GM19240 (cell line): ENCODE data around the gene PIR.

ENCODE experiments used
- DNase-seq: peaks from one replicate; pipeline ENCODE4 v3.0.0; 2011; ENCODE audit warnings: low spot score; ENCODE audit not compliant: insufficient read length

PIR gene

DNA sequence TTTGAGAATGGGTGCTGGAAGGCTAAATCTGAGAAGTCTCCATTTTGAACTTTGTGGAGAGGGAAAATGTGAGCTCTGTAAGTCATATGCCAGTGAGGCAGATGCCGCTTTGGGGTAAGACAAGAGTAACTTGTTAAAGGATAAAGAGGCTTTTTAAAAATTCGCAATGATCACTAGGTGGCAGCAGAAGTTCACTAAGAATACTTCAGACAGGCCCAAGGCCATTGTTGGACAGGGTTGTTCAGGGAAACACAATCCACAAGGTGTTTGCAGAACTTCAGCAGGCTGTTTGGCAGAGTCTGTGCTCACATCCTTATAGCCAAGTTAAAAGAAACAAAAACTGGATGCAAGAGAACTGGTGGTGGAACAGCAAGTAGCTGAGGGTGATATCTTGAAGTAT is 144.1 kb downstream of the PIR start:
- DNase-seq = peak; percentile 20

DNA sequence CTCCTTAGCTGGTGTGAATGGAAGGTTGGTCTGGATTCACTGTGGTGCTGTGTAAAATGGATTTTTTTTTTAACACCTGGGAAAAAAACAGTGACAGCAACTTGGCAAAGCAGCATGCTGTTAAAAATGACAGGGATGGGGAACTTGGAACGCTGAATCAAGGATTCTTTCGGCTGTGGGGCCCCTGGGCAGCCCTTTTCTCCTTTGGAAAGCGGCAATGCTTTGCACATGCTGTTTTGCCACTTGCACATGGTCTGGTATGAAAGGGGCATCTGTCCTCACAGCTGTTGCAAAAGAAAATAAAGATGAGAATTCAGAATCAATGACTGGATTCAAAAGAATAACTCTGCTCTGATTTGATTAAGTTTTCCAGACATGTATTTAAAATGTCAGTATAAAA is 147.2 kb downstream of the PIR start:
- DNase-seq = no peak

DNA sequence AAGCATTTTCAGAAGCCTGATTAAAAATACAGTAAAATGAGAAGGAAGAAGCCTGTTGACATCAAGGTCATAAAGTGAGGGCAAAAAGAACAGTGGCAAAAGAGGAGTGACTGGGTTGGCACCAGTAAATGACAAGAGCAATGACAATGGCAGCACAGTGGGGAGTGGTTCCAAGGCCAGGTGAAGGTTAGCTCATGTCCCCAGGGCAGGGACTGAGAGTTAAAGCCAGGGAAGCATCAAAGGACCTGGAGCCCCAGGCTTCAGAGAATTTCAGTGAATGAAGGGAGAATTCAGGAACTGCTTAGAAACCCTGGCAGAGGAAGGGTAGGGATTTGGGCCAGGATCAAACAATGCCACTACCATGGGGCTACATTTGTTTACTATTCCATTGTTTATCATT is 149.0 kb downstream of the PIR start:
- DNase-seq = no peak

DNA sequence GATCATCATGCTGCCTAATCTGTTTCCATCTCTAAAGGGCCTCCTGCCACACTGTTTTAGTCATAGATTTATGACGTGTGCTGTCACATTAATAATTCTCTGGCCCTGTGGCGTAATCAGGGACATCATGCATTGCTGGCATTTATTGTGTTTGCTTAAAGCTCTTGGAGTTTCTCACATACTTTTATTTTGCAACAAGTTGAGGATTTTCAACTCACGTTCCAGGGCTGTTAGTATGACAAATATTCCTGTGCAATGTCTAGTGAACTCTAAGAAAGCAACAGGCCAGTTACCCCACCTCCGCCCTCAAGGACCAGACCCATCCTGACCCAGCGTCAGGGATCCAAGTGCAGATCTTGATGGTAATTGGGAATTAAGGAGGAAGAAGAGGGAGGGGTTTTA is 150.1 kb downstream of the PIR start:
- DNase-seq = no peak

DNA sequence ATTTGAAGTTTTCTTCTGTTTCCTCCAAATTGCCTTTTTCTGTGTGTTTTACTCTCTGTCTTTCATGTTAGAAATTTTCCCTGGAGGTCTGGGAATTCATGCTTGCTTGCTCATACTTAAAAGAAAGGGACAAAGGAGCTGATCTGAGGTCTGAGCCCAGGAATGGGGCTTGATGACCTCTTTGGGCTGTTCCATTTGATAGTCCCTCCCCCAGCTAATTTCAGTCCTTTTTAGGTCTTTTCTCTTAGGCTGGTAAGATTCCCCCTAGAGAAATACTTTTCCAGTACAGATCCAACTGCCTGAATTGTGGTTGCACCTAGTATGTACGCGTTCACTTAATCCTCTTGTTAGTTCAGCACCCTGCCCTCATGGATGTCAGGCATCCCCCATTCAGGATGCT is 152.3 kb downstream of the PIR start:
- DNase-seq = no peak

DNA sequence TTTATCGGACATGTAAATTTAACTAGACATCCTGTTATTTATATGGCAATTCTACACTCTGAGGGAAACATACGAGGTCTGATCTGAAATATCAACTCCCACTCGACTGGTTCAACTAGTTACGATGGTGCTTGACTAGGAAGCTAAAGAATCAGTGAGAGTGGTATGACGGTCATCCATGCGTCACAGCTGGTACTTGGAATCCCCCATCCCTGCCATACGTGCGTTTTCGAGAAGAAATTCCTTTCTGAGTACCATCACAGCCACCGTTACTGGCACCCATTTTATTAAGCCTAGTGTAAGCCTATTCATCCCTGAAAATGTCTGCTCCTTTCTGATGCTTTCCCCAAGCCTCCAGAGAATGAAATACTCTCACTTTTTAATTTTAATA is 157.1 kb downstream of the PIR start:
- DNase-seq = no peak

DNA sequence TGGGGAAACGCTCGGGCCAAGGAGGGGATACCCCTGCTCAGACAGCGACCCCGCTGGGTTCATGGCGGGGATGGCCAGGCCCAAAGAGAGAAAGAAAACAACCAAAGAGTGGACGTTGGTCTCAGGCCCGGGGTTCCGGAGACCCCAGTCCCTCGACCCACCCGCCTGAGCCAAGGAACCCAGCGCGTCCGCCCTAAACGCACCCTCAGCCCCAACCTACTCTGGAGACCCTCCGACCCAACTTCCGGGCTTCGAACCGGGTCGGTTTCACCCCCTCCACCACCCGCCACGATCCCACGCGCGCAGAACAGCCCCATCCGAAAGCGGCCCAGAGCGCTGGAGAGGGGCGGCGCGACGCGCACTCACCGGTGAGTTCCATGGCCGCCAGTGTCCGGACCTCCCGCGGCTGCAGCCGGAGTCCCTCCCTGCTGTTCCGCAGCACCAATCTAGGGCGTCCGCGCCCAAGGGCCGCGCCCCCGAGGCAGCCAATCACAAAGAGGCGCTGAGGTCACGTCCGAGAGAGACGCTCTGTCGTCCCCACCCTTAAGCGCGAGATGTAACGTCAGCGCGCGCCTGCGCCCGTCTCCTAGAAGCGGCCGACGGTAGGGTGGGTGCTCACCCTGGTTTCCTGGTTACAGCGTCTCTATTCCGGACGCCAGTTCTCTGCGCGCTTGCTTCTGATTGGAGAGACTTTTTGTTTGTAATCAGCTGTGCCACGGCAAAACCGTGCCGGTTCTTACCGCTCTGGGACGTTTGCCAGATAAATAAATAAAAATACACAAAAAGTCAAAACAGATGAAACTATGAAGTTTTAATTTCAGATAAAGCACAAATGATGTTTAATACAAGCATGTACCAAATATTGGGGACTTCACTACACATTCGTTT is 157.8 kb downstream of the PIR start, which contains the start of gene PIGA:
Gene PIGA, minus strand, starts transcription at position 389 of the 888 bp plus-strand sequence. CDS start 3,593 bp downstream, outside the sequence.
- peak; percentile 72 for DNase-seq
